Measurements from ENCODE around the gene EEF1A2.

DNA sequence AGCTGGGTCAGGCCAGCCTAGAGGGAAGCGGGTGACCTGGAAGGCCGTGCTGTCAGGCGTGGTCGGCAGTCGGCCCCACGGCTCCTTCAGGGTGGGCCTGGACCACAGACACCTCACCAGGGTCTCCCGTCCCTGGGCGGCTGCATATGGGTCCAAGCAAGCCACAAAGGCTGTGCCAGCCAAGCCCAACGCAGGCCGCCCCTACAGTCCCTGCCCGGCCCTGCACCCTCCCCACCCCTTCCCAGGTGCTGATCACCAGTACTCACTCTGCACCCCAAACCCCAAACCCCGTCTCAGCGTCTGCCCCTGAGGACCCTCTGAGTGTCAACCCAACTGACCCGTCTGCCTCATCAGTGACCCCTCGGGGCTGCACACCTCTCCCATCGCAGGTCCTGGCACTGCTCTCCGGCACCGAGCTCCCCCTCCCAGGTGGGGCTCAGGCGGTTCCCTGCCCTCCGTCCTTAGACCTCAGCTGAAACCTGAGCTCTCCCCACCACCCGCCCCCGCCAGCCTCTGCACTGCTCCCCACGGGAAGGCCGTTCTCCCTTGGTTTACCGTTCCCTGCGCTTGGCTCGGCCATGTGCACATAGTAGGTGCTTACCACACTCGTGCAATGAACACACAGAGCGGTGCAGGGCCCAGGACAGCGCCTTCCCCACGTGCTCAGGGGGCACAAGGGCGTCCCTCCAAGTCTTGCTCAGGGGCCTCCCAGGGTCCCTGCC, 20.2 kb upstream of the EEF1A2 start:
- TF ChIP-seq, protein P1, sequence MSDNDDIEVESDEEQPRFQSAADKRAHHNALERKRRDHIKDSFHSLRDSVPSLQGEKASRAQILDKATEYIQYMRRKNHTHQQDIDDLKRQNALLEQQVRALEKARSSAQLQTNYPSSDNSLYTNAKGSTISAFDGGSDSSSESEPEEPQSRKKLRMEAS (CRISPR knock-in tag; IDR thresholded peaks at IDR 0.05): peak; percentile 60; the same call in 1 of the 2 replicates
- no peak for TF ChIP-seq ATF3 (CRISPR knock-in tag; conservative IDR thresholded peaks at IDR 0.05)
- no peak for TF ChIP-seq NR3C1 (CRISPR knock-in tag; conservative IDR thresholded peaks at IDR 0.05; ENCODE audit: low read depth)
- no peak for TF ChIP-seq ZNF232 (CRISPR knock-in tag; IDR thresholded peaks at IDR 0.05)
- TF ChIP-seq CTCF (IDR thresholded peaks at IDR 0.05): no peak
- TF ChIP-seq ZNF416 (CRISPR knock-in tag; IDR thresholded peaks at IDR 0.05): no peak
- TF ChIP-seq PRRX2 (CRISPR knock-in tag; IDR thresholded peaks at IDR 0.05): no peak
- TF ChIP-seq, protein P2, sequence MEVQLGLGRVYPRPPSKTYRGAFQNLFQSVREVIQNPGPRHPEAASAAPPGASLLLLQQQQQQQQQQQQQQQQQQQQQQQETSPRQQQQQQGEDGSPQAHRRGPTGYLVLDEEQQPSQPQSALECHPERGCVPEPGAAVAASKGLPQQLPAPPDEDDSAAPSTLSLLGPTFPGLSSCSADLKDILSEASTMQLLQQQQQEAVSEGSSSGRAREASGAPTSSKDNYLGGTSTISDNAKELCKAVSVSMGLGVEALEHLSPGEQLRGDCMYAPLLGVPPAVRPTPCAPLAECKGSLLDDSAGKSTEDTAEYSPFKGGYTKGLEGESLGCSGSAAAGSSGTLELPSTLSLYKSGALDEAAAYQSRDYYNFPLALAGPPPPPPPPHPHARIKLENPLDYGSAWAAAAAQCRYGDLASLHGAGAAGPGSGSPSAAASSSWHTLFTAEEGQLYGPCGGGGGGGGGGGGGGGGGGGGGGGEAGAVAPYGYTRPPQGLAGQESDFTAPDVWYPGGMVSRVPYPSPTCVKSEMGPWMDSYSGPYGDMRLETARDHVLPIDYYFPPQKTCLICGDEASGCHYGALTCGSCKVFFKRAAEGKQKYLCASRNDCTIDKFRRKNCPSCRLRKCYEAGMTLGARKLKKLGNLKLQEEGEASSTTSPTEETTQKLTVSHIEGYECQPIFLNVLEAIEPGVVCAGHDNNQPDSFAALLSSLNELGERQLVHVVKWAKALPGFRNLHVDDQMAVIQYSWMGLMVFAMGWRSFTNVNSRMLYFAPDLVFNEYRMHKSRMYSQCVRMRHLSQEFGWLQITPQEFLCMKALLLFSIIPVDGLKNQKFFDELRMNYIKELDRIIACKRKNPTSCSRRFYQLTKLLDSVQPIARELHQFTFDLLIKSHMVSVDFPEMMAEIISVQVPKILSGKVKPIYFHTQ (CRISPR knock-in tag; IDR thresholded peaks at IDR 0.05): no peak
- TF ChIP-seq RORB (CRISPR knock-in tag; IDR thresholded peaks at IDR 0.05): no peak
- TF ChIP-seq RELA (CRISPR knock-in tag; IDR thresholded peaks at IDR 0.05; ENCODE audit: borderline replicate concordance): no peak
- no peak for TF ChIP-seq MLX (CRISPR knock-in tag; IDR thresholded peaks at IDR 0.05)
- no peak for TF ChIP-seq TEAD4 (CRISPR knock-in tag; IDR thresholded peaks at IDR 0.05)

All from WTC11 (cell line).